Measurements from ENCODE around the gene SSTR3. TPM values are rescaled to one million over a fixed set of nuclear protein-coding genes. Genes with fewer than 3 reads are reported as not detected.

The SSTR3 gene
- polyA plus RNA-seq, 2 donors, result 0.02 TPM; not detected in 1

DNA sequence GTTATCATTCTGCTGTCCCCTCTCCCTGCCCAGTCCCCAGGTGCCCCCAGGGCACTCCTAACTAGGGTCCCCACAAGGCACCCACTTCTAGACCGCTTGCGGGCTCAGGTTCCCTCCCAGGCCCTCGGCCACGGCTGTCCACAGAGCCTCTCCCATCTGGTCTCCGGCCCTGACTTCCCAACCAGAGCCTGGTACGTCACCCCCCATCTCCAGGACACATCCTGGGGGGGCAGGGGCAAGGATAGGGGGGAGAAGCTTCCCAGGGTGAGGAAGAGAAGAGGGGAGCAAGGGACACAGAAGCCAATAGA lies 457 bp downstream of the SSTR3 start:
- no peak overlapping the region for H3K4me3 ChIP-seq (ENCODE audit: low read depth in 1 of 2, low read length in 2 of 2)
- no peaks in the 10 kb centered on the region for H3K4me1 ChIP-seq (ENCODE audit: control insufficient read depth in 2 of 2, insufficient read depth in 2 of 2, low read length in 1 of 2)
- 72 to 78% methylated on average over 6 of the region's 6 CpGs for WGBS, 2 donors
- no peaks in the 10 kb centered on the region for H3K27me3 ChIP-seq (ENCODE audit: control insufficient read depth in 1 of 2, insufficient read depth in 2 of 2, low read length in 2 of 2)
- no peaks in the 10 kb centered on the region for H3K9me3 ChIP-seq (ENCODE audit: control insufficient read depth in 2 of 2, insufficient read depth in 1 of 2, low read depth in 1 of 2, low read length in 1 of 2)
- H3K36me3 ChIP-seq (ENCODE audit: control insufficient read depth in 2 of 2, insufficient read depth in 2 of 2, low read length in 1 of 2), result no peaks in the 10 kb centered on the region
- H3K27ac ChIP-seq (ENCODE audit: low read depth in 2 of 2, low read length in 1 of 2), result no peak overlapping the region

DNA sequence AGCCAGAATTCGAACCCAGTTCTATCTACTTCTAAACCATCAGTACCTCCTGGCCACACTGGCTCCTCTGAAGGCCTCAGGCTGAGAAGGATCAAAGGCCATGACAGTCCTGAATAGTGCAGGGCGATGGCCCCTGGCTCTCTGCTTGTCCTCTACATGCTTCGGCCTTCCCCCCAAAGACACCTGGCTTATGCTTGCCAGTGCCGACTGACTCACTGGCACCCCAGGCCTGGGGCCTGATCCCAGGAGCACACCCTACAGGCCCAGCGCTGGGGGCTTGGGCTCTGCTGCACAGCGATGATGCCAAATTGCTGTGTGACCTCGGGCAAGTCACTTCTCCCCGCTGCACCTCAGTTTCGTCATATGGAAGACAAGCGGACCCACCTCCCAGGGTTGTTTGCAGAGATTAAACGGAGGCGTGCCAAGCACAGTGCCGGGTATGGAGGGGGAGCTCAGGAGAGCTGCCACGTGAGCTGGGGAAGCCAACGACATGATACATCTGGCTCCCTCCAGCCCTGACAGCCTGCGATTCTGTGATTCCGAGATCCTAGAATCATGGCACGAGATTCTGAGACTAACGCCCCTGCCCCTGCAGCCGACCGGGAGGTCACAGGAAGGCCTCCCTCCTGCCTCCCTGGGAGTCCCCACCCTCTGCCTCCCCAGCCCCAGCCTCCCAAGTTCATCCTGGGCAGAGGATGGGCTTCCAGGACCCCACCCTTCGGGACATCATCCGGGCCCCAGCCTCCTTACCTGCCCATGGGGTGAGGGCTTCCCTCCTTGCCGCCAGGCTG lies 1.0 kb downstream of the SSTR3 start:
- 54 to 62% methylated on average over 24 of the region's 24 CpGs for WGBS, 2 donors
- Histone ChIP-seq H3K27me3 (ENCODE audit: control insufficient read depth in 1 of 2, insufficient read depth in 2 of 2, low read length in 2 of 2) (no peaks in the 10 kb centered on the region), H3K27ac (ENCODE audit: low read depth in 2 of 2, low read length in 1 of 2) (no peak overlapping the region), H3K4me3 (ENCODE audit: low read depth in 1 of 2, low read length in 2 of 2) (no peak overlapping the region), H3K36me3 (ENCODE audit: control insufficient read depth in 2 of 2, insufficient read depth in 2 of 2, low read length in 1 of 2) (no peaks in the 10 kb centered on the region), H3K4me1 (ENCODE audit: control insufficient read depth in 2 of 2, insufficient read depth in 2 of 2, low read length in 1 of 2) (no peaks in the 10 kb centered on the region), H3K9me3 (ENCODE audit: control insufficient read depth in 2 of 2, insufficient read depth in 1 of 2, low read depth in 1 of 2, low read length in 1 of 2) (no peaks in the 10 kb centered on the region)

DNA sequence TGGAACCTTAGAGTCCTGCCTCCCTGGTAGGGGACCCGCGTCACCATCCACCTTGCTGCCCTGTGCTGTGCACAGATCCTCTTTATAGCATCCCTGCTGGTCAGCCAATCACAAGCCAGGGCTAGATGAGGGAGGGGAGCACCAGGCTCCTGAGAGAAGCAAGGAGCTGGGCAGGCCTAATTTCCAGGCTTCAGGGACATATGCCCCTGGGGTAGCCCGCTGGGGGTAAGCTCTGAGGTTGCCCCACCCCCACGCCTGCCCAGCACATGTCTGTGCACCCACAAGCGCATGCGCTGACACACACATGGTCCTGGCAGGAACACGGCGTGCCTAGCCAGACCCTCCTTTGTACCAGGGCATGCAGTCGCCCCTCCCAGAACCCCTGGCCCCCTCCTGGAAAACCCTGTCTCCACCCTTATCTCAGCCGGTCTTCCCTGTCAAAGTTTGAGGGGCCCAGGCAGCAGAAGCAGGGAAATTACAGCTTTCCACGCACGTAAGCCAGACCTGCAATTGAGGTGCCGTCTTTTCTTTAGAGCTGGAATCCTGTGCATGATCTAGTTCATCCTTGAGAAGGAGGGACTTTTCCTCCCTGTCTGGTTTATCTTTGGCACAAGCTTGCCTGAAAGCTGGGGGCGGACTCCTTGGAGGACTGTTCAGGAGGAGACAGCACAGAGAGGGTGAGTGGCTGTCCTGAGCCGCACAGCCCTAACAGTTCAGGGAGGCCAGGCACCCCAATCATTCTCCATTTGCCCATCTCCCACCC lies 2.1 kb downstream of the SSTR3 start:
- no peak overlapping the region for H3K4me3 ChIP-seq (ENCODE audit: low read depth in 1 of 2, low read length in 2 of 2)
- H3K9me3 ChIP-seq (ENCODE audit: control insufficient read depth in 2 of 2, insufficient read depth in 1 of 2, low read depth in 1 of 2, low read length in 1 of 2), result no peaks in the 10 kb centered on the region
- 76 to 79% methylated on average over 15 of the region's 15 CpGs for WGBS, 2 donors
- no peaks in the 10 kb centered on the region for H3K36me3 ChIP-seq (ENCODE audit: control insufficient read depth in 2 of 2, insufficient read depth in 2 of 2, low read length in 1 of 2)
- H3K27me3 ChIP-seq (ENCODE audit: control insufficient read depth in 1 of 2, insufficient read depth in 2 of 2, low read length in 2 of 2), result no peaks in the 10 kb centered on the region
- no peak overlapping the region for H3K27ac ChIP-seq (ENCODE audit: low read depth in 2 of 2, low read length in 1 of 2)
- H3K4me1 ChIP-seq (ENCODE audit: control insufficient read depth in 2 of 2, insufficient read depth in 2 of 2, low read length in 1 of 2), result no peaks in the 10 kb centered on the region

DNA sequence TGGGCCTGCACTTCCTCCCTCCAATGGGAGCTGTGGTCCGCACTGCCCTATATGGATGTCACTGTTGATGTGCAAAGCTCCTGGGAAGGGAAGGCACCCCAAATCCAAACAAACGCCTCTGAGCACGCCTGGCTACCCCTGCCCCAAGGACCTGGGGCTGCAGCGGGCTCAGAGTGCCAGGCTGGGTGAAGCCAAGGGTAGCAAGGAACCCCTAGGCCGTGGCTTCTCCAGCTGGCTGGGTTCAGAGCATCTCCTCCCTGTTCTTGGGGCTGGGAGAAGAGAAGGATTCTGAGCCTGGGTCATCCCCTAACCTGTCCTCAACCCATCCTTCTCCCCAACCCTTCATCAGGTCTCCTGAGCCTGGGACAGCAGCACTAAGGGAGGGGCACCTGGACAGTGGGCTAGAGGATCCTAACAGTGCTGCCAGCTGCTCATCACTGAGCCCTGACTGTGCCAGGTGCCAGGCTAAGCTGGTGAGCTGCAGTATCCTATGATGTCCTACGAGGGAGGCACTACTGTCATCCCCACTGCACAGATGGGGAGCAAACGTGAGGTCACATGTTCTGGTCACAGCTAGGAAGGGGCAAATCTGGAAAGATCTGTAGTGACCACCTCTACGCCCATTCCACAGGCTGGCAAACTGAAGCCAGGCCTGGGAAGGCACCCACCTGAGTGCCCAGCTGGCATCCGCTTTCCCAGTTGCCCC lies 3.0 kb downstream of the SSTR3 start:
- Histone ChIP-seq H3K4me1 (ENCODE audit: control insufficient read depth in 2 of 2, insufficient read depth in 2 of 2, low read length in 1 of 2) (no peaks in the 10 kb centered on the region), H3K9me3 (ENCODE audit: control insufficient read depth in 2 of 2, insufficient read depth in 1 of 2, low read depth in 1 of 2, low read length in 1 of 2) (no peaks in the 10 kb centered on the region), H3K36me3 (ENCODE audit: control insufficient read depth in 2 of 2, insufficient read depth in 2 of 2, low read length in 1 of 2) (no peaks in the 10 kb centered on the region), H3K27me3 (ENCODE audit: control insufficient read depth in 1 of 2, insufficient read depth in 2 of 2, low read length in 2 of 2) (no peaks in the 10 kb centered on the region), H3K27ac (ENCODE audit: low read depth in 2 of 2, low read length in 1 of 2) (no peak overlapping the region), H3K4me3 (ENCODE audit: low read depth in 1 of 2, low read length in 2 of 2) (no peak overlapping the region)
- 79 to 83% methylated on average over 9 of the region's 9 CpGs for WGBS, 2 donors

DNA sequence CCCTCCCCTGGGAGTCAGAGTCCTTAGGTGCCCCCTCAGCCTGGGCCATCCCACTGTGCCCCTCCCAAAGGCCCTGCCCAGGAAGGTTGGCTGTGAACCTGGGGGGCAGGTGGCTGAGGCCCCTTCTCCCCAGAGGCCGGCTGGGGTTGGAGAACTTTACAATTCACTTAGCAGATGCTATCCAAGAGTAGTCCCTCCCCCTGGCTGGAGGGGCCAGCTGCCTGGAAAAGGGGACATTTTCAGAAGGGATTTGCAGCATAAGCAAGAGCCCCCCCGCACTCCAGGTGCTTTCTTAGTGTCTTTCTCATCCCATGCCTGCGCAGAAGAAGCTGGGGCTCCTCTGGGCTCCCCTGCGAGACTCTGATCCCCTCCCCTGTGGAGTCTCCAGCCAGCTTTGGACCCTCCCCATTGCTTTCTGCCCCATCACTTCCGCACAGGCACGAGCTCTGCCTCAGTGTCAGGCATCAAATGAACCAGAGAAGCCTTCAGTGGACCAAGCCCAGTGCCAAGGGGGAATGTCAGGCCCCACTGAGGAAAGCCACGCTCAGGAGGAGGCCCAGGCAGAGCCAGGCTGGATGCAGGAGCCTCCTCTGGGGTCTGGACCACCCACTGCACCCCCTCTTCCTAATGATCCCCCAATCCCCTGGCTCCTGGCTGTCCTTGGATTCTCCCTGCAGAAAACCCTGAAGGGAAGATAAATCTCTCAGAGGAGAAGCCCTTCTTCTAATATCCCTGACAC lies 3.7 kb downstream of the SSTR3 start:
- Histone ChIP-seq H3K4me1 (ENCODE audit: control insufficient read depth in 2 of 2, insufficient read depth in 2 of 2, low read length in 1 of 2) (no peaks in the 10 kb centered on the region), H3K9me3 (ENCODE audit: control insufficient read depth in 2 of 2, insufficient read depth in 1 of 2, low read depth in 1 of 2, low read length in 1 of 2) (no peaks in the 10 kb centered on the region), H3K27me3 (ENCODE audit: control insufficient read depth in 1 of 2, insufficient read depth in 2 of 2, low read length in 2 of 2) (no peaks in the 10 kb centered on the region), H3K4me3 (ENCODE audit: low read depth in 1 of 2, low read length in 2 of 2) (no peak overlapping the region), H3K27ac (ENCODE audit: low read depth in 2 of 2, low read length in 1 of 2) (no peak overlapping the region), H3K36me3 (ENCODE audit: control insufficient read depth in 2 of 2, insufficient read depth in 2 of 2, low read length in 1 of 2) (no peaks in the 10 kb centered on the region)
- WGBS, 2 donors, result 90% methylated on average over 7 of the region's 7 CpGs

DNA sequence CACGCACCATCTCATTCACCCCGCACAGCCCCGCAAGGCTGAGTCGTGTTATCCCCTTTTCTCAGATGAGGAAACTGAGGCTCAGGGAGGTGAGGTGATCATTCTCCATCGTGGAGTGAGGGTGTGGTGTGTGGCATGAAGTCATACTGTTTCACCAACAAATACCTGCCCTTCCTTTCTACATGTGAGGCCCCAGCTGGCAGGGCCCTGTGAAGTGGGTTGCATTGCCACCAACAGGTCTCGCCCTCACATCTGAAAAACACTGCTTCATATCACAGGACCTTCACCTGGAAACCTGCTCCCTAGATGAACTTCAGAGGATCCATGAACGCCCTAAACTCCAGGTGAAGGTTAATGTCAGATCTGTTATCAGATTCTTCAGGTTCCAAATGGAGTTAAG lies 4.3 kb downstream of the SSTR3 start:
- 76 to 83% methylated on average over 7 of the region's 7 CpGs for WGBS, 2 donors
- H3K36me3 ChIP-seq (ENCODE audit: control insufficient read depth in 2 of 2, insufficient read depth in 2 of 2, low read length in 1 of 2), result no peaks in the 10 kb centered on the region
- H3K9me3 ChIP-seq (ENCODE audit: control insufficient read depth in 2 of 2, insufficient read depth in 1 of 2, low read depth in 1 of 2, low read length in 1 of 2), result no peaks in the 10 kb centered on the region
- no peaks in the 10 kb centered on the region for H3K27me3 ChIP-seq (ENCODE audit: control insufficient read depth in 1 of 2, insufficient read depth in 2 of 2, low read length in 2 of 2)
- no peak overlapping the region for H3K4me3 ChIP-seq (ENCODE audit: low read depth in 1 of 2, low read length in 2 of 2)
- no peaks in the 10 kb centered on the region for H3K4me1 ChIP-seq (ENCODE audit: control insufficient read depth in 2 of 2, insufficient read depth in 2 of 2, low read length in 1 of 2)
- H3K27ac ChIP-seq (ENCODE audit: low read depth in 2 of 2, low read length in 1 of 2), result no peak overlapping the region

DNA sequence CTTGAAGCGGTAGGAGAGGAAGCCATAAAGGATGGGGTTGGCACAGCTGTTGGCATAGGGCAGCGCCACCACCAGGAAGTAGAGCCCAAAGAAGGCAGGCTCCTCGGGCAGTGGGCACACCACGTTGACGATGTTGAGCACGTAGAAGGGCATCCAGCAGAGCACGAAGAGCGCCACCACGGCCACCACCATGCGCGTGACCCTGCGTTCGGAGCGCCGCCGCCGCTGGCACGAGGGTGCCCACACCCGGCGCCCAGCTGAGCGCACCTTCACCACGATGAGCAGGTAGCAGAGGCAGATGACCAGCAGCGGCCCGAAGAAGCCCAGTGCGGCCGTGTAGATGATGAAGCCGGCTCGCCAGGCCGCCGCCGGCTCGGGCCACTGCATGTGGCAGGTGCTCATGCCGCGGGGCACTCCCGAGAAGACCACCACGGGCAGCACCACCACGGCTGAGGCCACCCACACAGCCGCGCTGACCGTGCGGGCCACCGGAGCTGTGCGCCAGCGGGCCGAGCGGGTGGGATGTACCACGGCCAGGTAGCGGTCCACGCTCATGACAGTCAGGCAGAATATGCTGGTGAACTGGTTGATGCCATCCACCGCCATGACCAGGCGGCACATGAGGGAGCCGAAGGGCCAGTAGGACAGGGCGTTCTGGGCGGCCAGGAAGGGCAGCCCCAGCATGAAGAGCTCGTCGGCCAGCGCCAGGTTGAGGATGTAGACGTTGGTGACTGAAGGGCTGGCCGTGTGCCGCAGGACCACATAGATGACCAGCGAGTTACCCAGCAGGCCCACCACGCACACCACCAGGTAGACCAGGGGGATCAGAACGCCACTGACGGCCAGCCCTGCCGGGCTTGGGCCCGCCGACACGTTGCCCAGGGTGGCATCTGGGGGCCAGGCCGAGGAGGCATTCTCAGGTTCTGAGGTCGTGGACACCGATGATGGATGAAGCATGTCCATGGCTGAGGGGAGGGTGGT lies 5.1 kb downstream of the SSTR3 start:
- 88 to 94% methylated on average over 61 to 71 of the region's 71 CpGs for WGBS, 2 donors
- H3K4me3 ChIP-seq (ENCODE audit: low read depth in 1 of 2, low read length in 2 of 2), result no peak overlapping the region
- no peaks in the 10 kb centered on the region for H3K27me3 ChIP-seq (ENCODE audit: control insufficient read depth in 1 of 2, insufficient read depth in 2 of 2, low read length in 2 of 2)

DNA sequence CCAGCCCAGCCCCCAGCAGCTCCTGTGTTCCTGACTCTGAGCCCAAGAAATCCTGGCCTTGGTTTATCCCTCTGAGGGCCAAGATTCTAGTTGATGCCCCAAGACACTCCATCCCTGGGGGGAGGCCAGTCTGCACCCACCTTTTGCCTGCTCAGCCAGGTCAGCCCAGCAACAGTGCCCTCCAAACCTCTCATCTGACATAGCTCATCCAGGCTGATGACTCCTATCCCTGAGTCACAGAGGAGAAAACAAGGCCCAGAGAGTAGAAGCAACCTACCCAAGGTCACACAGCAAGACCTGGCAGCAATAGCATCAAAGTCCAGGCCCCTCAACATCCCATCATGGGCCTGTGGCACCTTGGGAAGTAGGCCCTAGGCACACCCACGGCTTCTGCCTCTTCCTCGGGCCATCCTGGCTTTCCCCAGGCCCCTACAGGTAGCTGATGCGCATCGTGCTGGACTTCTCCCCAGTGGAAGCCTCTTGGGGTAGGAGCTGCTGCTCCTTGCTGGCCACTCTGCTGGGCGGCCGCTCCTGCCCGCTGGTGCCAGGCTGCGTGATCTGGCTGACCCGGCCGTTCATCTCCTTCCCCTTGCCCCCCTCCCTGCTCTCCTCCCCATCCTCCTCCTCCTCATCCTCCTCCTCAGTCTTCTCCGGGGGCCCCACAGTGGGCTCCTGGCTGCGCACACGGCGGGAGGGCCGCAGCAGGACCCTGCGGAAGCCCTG lies 6.0 kb downstream of the SSTR3 start:
- 90 to 91% methylated on average over 16 of the region's 16 CpGs for WGBS, 2 donors
- Histone ChIP-seq H3K27ac (ENCODE audit: low read depth in 2 of 2, low read length in 1 of 2) (no peak overlapping the region), H3K36me3 (ENCODE audit: control insufficient read depth in 2 of 2, insufficient read depth in 2 of 2, low read length in 1 of 2) (no peaks in the 10 kb centered on the region), H3K27me3 (ENCODE audit: control insufficient read depth in 1 of 2, insufficient read depth in 2 of 2, low read length in 2 of 2) (no peaks in the 10 kb centered on the region), H3K4me1 (ENCODE audit: control insufficient read depth in 2 of 2, insufficient read depth in 2 of 2, low read length in 1 of 2) (no peaks in the 10 kb centered on the region), H3K4me3 (ENCODE audit: low read depth in 1 of 2, low read length in 2 of 2) (no peak overlapping the region), H3K9me3 (ENCODE audit: control insufficient read depth in 2 of 2, insufficient read depth in 1 of 2, low read depth in 1 of 2, low read length in 1 of 2) (no peaks in the 10 kb centered on the region)

More for the DNA sequence above, 5.1 kb downstream of the SSTR3 start:
- Histone ChIP-seq H3K27ac (ENCODE audit: low read depth in 2 of 2, low read length in 1 of 2) (no peak overlapping the region), H3K9me3 (ENCODE audit: control insufficient read depth in 2 of 2, insufficient read depth in 1 of 2, low read depth in 1 of 2, low read length in 1 of 2) (no peaks in the 10 kb centered on the region), H3K4me1 (ENCODE audit: control insufficient read depth in 2 of 2, insufficient read depth in 2 of 2, low read length in 1 of 2) (no peaks in the 10 kb centered on the region), H3K36me3 (ENCODE audit: control insufficient read depth in 2 of 2, insufficient read depth in 2 of 2, low read length in 1 of 2) (no peaks in the 10 kb centered on the region)

Measured in esophagus (tissue), 2 donors.